Renal cortical epithelial cell (primary cell): ENCODE data around the gene P2RX2. TPM values are rescaled to one million over a fixed set of nuclear protein-coding genes. Genes with fewer than 3 reads are reported as not detected.

Source experiments
- DNase-seq: peaks from one replicate; pipeline ENCODE4 v3.0.0-alpha.2; 2011; ENCODE audit warnings: low read depth
- total RNA-seq: library from RNA; depleted of rRNA; stranded (reverse); fragments of >200 nt; gene quantifications from 2 replicates; pipeline ENCODE4 v1.2.3, GENCODE V29; 2014

Gene P2RX2
- total RNA-seq, 1 donor from 2014 or later: not detected

- no peak for DNase-seq
Observed at GRCh38 chr12:132662901-132663755, 44.6 kb downstream of the P2RX2 start.

GRCh38 chr12:132664206-132665148, 45.9 kb downstream of the P2RX2 start:
- no peak for DNase-seq

- DNase-seq: no peak
Observed at GRCh38 chr12:132665149-132665491, 46.5 kb downstream of the P2RX2 start.

- no peak for DNase-seq
Observed at GRCh38 chr12:132665794-132666193, 47.2 kb downstream of the P2RX2 start.

GRCh38 chr12:132668191-132669088, 49.9 kb downstream of the P2RX2 start:
- DNase-seq: no peak

- DNase-seq: no peak
Observed at GRCh38 chr12:132669166-132669879, 50.7 kb downstream of the P2RX2 start.

Other genes starting within 250 kb of the P2RX2 start
- gene FBRSL1, start 128.6 kb upstream of the P2RX2 start, total RNA-seq: 2.6 and 10.6 TPM in 2 replicates
- 0.15 TPM in 1 of 2 replicates, not detected in the other for gene LRCOL1, start 8.2 kb upstream of the P2RX2 start, total RNA-seq
- 13.3 and 13.7 TPM in 2 replicates for gene POLE, start 68.6 kb downstream of the P2RX2 start, total RNA-seq
- 10.5 and 23.1 TPM in 2 replicates for gene PXMP2, start 68.8 kb downstream of the P2RX2 start, total RNA-seq
- 53.1 and 104 TPM in 2 replicates for gene PGAM5, start 92.1 kb downstream of the P2RX2 start, total RNA-seq
- gene ANKLE2, start 143.1 kb downstream of the P2RX2 start, total RNA-seq: 111 and 116 TPM in 2 replicates
- gene GOLGA3, start 210.1 kb downstream of the P2RX2 start, total RNA-seq: 93.6 and 150 TPM in 2 replicates